HG03025 (cell line): ENCODE data around the gene FAM120A.

Experiments
- ATAC-seq: cut with Tn5 transposase; IDR thresholded peaks from one replicate; pipeline ENCODE4 v1.9.1; 2021; ENCODE audit warnings: mild to moderate bottlenecking, moderate library complexity; ENCODE audit not compliant: unreplicated experiment, low FRiP score

Gene FAM120A

DNA sequence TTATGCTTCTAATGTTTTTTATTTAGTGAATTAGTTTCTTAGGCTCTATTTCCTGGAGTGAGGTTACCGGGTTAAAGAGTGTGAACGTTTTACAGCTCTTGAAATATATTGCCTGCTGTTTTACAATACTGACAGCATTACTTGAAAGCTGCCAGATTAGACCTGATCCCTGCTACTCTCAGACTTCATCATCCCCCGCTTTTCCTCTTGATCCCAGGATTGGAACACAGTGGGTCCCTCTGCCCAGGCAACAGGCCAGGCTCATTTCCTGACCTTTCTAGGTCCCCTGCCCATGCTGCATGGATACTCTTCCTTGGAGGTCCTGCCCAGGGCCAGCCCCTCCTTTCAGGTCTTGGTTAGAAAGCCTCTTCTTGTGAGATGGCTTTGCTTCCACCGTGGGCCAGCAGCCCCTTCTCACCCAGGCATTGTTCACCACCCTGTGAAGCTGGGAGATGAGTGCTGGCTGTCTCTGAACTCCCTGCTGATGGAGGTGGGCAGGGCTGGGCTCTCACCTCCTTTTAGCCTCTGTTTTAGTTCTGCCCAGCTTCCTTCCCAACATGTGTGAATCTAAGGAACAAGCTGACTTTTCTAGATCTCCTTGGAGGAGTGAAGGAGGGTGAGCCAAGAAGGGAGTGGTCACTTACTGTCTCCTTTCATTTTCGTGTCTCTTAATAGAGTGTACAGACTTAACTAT lies 17.4 kb downstream of the FAM120A start:
- ATAC-seq, result no peak

DNA sequence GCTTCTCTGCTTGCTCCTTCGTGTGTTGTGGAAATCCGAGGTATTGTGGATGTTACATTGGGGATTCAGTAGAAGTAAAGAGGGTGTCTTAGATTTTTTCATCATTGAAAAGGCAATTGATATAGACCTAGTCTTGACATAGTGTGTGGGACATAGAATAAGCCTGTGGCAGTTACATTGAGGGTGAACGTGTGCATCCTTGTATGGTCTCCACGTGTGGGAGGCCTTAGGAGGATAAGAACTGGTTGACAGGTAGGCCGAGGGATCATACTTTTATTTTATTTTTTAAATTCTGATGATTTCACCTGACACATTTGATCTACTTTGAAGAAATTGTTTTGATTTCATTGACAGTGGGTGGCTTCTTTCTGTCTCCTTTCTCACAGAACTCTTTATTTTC lies 18.9 kb downstream of the FAM120A start:
- no peak for ATAC-seq

DNA sequence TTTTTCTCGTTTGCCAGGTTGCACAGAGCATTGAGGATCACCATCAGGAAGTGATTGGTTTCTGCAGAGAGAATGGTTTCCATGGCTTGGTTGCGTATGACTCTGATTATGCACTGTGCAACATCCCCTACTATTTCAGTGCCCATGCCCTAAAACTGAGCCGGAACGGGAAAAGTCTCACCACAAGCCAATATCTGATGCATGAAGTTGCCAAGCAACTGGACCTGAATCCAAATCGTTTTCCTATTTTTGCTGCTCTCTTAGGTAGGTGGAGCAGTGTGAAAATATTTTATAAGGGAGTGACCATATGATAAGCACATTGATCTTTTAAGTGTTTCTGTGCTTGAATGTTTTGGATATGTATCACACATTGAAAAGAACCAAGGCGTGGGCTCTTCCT lies 19.6 kb downstream of the FAM120A start:
- no peak for ATAC-seq

DNA sequence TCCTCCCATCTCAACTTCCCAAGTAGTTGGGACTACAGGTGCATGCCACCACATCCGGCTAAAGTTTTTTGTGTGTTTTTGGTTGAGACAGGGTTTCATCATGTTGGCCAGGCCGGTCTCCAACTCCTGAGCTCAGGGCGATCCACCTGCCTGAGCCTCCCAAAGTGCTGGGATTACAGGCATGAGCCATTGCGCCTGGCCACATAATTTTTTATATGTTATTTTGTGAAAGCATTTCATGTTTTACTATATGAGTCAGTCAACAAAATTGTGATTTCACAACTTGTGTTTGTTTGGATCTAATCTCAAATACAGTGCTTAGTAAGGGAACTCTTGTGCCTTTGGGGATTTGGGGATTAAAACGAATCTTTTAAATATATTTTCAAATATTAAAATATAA lies 21.9 kb downstream of the FAM120A start:
- no peak for ATAC-seq

DNA sequence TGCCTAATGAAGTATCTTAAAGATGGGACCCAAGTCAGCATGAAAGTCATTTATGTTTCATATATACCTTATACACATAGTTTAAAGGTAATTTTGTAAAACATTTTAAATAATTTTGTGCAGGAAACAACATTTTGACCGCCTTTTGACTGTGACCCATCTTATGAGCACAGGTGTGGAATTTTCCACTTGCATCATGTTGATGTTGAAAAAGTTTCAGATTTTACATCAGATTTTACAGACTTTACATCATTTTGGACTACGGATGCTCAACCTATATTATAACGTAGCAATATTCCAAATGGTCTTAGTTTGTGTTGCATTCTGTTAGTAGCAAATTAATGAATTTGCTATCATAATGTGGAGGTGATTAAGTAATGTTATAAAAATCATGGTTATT lies 23.6 kb downstream of the FAM120A start:
- ATAC-seq, result no peak

DNA sequence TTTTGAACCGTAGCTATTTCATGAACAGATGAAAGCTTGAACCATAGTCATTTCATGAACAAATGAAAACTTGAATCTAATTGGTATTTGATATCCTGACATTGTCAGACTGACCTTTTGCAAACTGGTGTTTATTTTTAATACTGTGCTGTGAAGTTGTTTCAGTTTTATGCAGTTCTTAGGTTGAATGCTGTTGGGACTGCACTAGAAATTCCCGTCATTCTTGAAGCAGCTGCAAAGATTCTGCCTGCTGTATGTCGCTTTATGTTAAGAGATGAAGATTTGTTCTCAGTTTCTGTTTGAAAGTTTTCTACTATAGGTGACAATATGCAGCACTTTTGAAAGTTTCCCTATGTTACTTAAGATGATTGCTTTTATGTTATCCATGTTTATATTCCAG lies 24.4 kb downstream of the FAM120A start:
- ATAC-seq, result no peak

DNA sequence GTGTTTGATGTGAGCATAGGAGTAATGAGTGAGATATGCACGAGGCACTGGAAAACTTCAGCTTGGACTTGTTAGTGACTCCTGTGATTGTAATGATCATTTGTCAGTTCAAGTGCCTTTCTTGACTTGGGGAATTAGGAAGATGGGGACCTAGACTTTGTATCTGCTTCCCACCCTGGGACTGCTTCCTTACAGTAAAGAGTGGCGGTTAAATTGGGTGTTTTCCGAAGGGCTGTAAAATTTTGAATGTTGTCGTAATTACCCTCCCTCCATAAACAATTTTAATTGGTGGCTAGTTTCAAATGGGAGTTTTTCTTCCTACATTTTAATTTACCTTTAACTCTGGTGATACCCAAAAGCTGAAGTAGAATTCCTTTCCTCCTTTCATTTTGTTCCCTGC lies 25.4 kb downstream of the FAM120A start:
- no peak for ATAC-seq

DNA sequence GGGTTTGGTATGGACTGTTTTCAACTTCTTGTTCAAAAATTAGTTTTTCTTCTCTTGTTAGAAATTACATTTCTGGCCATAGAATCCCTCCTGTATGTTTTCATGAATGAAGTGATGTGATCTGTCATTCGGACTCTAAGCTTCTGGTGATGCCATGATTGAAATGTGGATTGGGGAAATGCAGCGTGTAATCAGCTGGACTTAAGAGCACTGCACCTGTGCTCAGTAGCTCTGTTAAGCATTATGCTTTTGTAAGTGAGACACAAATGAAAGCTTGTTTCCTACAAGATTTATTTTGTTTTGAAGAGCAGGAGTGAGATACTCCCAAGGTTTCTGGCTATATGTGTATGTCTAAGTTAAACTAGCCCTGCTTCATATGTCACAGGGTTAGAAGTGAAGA lies 25.9 kb downstream of the FAM120A start:
- no peak for ATAC-seq

DNA sequence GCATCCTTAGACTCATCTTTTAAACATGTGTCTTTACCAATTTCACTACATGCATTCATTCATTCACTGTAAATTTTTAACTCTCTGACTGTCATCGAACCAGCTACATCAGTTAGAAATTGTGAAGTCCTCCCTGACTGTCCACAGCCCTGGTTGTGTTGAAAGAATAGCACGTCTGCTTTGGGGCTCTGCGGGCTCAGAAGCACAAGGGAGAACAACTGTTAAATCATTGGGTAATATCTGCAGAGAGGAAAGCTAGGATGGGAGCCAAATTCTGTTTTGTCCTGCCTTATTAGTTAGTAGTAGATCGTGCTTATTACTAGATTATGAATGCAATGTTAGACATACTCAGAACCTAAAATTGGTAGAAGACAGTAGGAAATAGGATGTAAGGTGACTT lies 28.2 kb downstream of the FAM120A start:
- ATAC-seq, result no peak

DNA sequence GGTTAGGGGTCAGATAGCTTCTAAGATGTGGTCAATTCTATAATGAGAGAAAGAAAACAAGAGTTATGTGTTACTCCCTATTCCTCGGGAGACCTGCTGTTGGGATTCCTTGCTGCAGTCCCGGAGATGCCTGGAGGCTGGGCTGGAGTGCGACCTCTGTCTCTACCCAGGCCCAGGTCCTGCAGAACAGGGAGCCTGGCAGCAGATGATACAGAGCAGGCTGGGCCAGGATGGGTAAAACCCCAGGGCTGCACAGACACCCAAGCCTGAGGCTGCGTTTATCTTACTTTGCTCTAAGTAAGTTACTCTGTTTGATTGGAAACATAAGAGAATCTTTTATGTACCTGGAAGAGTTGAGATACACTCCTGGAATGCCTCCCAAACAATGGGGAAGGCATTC lies 28.8 kb downstream of the FAM120A start:
- ATAC-seq, result no peak

DNA sequence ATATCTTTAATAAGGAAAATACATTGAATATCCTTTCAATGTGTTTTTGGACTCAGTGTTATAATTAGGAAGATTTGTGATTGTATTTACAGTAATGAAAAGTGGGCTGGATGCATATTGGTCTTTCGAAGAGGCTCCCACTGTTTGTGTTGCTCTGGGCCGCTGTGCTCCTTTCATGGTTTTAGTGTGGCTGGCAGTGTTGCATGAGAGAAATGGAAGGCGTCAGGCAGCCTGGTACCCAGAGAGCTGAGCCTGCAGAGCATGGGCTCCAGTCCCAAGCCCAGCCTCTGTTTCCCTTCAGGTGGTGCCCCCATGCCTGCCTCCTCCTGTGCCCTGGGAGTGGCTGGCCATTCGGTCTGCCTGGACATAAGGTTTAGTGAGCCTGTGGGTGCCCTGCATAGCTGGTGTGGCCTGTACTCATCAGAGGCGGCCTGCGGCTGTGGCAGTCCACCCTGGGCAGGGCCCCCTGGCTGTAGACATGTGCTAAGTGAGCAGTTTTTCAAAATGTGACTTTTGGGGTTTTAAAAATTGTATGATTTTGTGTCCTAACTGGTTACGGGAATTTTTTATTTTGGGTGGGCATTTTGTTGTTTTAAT lies 29.3 kb downstream of the FAM120A start:
- ATAC-seq, result no peak

DNA sequence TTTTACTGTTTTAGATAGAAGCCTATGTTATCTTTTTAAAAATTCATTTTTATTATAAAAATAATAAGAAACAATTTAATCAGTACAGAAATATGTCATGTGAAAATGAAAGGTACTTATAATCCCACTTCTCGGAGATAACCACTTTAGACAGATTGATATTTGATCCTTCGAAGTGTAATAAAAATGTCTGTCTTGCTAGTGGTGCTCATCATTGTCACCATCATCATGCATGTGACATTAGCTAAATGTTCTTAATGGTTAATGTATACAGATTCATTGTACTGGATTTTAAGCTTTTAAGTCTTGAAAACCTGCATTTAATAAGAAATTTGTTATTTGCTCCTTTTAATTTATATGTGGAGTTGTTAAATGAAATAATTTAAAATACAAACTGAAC lies 32.0 kb downstream of the FAM120A start:
- no peak for ATAC-seq

DNA sequence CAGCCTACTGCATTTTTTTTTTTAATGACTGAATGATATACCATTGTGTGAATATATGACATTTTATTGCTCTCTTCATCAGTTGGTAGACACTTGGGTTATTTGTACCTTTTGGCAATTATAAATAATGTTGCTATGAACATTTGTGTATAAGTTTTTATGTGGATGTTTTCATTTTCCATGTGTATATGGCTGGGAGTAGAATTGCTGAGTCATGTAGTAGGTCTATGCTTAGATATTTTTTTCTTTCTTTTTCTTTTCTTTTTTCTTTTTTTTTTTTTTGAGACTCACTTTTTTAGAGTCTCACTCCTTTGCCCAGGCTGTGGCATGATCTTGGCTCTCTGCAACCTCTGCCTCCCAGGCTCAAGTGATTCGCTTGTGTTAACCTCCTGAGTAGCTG lies 34.8 kb downstream of the FAM120A start:
- no peak for ATAC-seq

DNA sequence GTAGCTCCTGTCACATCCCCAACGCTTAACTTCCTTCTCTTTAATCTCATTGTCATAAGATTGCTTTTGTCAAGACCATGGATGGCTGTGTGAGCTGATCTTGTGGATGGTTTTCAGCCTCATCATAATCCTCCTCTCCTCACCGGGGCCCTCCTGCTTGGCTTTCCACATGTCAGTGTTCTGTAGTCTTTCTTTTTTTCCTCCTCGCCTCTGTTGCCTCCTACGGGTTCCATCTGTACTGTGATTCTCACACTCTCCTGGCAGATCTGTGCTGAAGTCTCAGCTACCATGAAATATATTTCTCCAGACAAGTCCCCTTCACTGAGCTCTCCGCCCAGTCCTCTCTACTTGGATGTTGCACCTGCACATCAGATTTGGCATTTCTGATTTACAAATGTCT lies 36.8 kb downstream of the FAM120A start:
- ATAC-seq, result no peak

DNA sequence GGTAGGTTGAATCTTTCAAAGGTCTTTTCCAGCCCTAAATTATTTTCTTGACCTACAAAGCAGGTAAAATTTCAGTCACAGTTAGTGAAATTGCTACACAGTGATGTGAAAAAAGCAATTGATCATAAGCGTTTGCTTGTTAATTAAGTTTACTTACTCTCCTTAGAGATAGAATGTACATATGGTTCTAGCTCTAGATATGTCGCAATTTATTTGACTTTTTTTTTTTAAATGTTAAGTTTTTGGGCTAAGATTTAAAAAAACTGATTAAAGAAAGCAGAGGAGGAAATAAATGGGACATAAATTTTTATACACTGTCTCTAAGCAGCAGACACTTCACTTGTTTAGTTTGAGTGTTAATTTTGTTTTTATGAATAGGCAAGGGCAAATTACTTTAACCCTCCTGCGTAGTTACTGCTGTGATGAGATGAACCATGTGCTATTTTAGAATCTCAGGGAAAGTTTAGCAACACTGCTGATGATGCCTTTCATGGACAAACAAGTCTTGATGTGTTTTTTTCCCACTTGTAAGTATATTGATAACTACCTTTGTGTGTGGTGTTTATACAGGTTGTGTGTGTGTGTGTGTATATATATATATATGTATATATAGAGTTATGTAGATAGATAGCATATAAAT lies 40.2 kb downstream of the FAM120A start:
- ATAC-seq, result no peak

DNA sequence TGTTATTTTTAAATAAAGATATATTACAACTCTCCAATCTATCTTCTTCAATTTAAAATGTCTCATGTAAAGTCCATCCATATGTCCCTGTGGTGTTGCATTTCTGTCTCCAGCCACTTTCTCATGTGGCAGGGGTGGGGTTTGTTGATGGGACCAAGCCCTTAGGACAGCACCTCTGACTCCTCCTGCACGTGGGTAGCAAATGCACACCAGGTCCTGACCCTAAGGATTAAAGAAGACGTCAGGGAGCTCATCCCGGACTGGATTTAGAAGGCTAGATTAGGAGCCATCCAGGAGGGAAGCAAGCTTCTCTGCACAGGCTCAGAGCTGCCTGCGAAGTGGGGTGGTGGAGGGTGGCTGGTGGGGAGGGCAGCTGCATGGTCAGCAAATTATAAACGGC lies 40.8 kb downstream of the FAM120A start:
- ATAC-seq, result no peak

DNA sequence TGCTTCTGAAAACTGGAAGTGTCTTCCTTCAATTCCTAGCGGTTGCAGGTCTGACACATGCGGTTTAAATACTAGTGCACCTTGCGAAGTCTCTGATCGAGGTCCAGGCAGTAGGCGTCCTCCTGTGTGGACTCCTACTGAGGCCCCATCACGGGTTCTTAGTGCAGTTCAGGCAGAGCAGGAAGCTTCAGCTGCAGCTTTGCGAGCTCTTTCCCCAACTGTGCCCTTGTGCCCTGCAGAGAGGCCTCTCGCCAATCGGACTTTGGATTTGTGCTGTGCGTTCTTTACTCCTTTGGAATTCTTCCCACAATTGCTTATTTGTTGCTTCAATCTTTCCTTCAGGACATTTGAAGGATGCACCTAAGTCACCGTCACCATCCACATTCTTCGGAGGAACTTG lies 42.5 kb downstream of the FAM120A start:
- ATAC-seq, result no peak

DNA sequence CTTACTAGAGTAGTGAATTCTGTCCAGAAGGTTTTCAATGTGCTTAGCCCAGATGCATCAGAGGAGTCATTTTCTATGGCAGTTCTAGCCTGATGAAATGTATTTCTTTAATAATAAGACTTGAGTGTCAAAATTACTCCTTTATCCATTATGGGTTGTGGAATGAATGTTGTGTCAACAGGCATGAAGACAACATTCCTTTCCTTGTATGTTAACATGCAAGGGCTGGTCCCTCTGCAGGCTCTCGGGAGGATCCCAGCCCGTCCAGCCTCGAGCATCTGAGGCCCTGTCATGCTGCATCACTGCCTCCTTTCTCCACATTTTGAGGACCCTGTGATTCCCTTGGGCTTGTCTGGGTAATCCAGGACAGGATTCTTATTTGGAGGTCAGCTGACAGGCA lies 44.8 kb downstream of the FAM120A start:
- no peak for ATAC-seq

DNA sequence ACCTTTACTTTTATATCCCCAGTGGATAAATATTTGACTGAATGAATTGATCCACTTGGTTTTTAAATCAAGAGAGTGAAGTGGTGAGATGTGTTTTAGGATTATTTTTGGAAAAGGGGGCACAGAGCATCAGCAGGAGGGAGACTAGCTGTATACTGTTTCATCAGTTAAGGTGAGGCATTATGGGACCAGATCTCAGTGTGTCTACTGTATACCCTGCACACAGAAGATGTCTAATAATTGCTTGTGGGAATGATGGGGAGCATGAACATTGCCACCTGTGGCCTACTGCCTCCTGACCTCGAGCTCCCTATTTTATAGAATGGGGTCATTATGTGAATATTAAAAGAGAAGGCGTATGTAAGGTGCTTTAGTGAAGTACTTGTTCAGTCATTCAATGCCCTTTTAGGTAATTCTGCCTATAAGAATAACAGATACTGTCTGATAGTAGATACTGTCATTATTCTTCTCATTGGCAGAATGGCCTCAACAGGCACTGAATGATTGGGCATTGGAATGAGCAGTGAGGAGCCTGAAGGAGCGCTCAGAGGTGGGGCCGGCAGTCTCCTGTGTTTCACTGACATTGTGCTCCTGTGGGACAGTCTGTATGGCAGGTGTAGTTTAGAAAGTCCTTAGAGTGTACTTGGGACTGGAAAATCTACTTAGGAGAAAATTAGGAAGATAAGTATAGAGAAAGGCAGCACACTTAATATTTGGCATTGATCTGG lies 49.2 kb downstream of the FAM120A start:
- no peak for ATAC-seq

DNA sequence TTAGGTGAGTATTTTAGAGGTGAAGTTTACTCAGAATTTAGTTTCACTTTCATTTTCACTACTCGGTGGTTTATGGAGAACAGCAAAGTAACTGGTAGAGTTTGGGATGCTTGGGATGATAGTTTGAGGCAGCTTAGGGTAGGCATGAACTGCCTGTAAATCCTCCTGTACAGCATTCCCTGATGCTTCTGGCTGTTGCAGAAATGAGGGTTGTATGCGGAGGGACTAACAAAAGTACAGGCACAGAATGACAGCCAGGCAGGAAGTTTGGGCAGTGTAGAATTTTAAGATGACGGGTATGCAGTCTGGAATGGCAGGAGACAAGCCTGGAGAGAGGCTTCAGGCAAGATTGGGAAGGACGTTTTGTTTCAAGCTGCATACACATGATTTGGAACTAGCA lies 49.9 kb downstream of the FAM120A start:
- no peak for ATAC-seq

DNA sequence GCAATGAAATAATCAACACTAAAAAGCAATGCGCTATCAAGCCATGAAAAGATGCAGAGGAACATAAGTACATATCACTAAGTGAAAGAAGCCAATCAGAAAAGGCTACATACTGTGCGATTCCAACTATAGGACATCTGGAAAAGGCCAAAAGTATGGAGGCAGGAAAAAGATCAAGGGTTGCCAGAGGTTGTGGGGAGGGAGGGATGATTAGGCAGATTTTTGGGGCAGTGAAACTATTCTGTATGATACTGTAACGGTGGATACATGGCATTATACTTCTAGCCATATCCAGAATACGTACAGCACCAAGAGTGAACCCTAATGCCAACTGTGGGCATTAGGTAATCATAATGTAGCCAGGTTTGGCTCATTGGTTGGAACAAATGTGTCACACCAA lies 51.9 kb downstream of the FAM120A start:
- ATAC-seq, result no peak
